Measurements from ENCODE around the gene DDX56. TPM values are rescaled to one million over a fixed set of nuclear protein-coding genes. Genes with fewer than 3 reads are reported as not detected.
A peak's percentile ranks its signal among the peaks of the same experiment; 100 is the strongest.

Gene DDX56
- total and polyA plus RNA-seq, 9 of the 15 experiments (the other 6 are each of a cell fraction or from before 2014, with no cell fraction given): 33.0 to 145 (median 102) TPM

GRCh38 chr7:44565097-44565794, 8.5 kb downstream of the DDX56 start (continued):
- TF ChIP-seq ZNF609 (CRISPR knock-in tag; IDR thresholded peaks at IDR 0.05; ENCODE audit: borderline replicate concordance): no peak
- TF ChIP-seq NFIC (IDR thresholded peaks at IDR 0.05): peak; percentile 15; the same call in 1 of the 2 replicates
- no peak for TF ChIP-seq CREBBP (IDR thresholded peaks at IDR 0.05; ENCODE audit: low read depth, low read length)
- no peak for TF ChIP-seq BRF1 (IDR thresholded peaks at IDR 0.05; ENCODE audit: borderline replicate concordance, extremely low read depth, insufficient read length)
- no peak for TF ChIP-seq HOMEZ (CRISPR knock-in tag; IDR thresholded peaks at IDR 0.05)
- no peak for TF ChIP-seq ZNF445 (CRISPR knock-in tag; IDR thresholded peaks at IDR 0.05; ENCODE audit: low read depth)
- 0 out of 2 replicates have a peak, but pooled peaks have one; percentile 34 for TF ChIP-seq JUND (IDR thresholded peaks at IDR 0.05; ENCODE audit: borderline replicate concordance, low read depth, low read length)
- no peak for TF ChIP-seq JUND (tag; IDR thresholded peaks at IDR 0.05; ENCODE audit: borderline replicate concordance, low read depth, low read length)
- peak; percentile 66; the same call in 1 of the 2 replicates for TF ChIP-seq MTA3 (IDR thresholded peaks at IDR 0.05; ENCODE audit: borderline replicate concordance)
- TF ChIP-seq KAT7 (CRISPR knock-in tag; IDR thresholded peaks at IDR 0.05; ENCODE audit: borderline replicate concordance): peak; percentile 29; the same call in 1 of the 2 replicates
- no peak for TF ChIP-seq ZNF3 (CRISPR knock-in tag; IDR thresholded peaks at IDR 0.05)
- peak in 1 of 2 experiments; percentile 14; a peak in 1 of 4 replicates for TF ChIP-seq UBTF (IDR thresholded peaks at IDR 0.05; ENCODE audit: borderline replicate concordance in 1 of 2, low read depth in 2 of 2, low read length in 2 of 2)
- TF ChIP-seq ATF7 (IDR thresholded peaks at IDR 0.05): peak; percentile 11; the same call in 1 of the 2 replicates
- peak; percentile 18 for TF ChIP-seq POLR2B (IDR thresholded peaks at IDR 0.05; ENCODE audit: low read depth, partially characterized antibody)
- no peak for TF ChIP-seq SRSF9 (IDR thresholded peaks at IDR 0.05; ENCODE audit: borderline replicate concordance, low read depth, low read length)
- TF ChIP-seq RBFOX2 (IDR thresholded peaks at IDR 0.05; ENCODE audit: low read depth, low read length): peak; percentile 47; the same call in 1 of the 2 replicates
- TF ChIP-seq YY1 (IDR thresholded peaks at IDR 0.05; ENCODE audit: borderline replicate concordance in 1 of 3, control insufficient read depth in 1 of 3, extremely low read depth in 1 of 3, insufficient read depth in 3 of 3, insufficient read length in 1 of 3, insufficient replicate concordance in 2 of 3, low read depth in 1 of 3, low read length in 2 of 3): peak in 2 of 3 experiments; percentile 52 to 59
